SU-DHL-6 (cell line): Measurements from ENCODE around the gene PTGES2.

ENCODE experiments used
- CTCF ChIP-seq: fragments of 200-600 bp; sonication (generic); IDR thresholded peaks from one replicate; pipeline ENCODE4 v1.5.1; 2017; ENCODE audit warnings: antibody characterized with exemption, mild to moderate bottlenecking, low read length, moderate library complexity; ENCODE audit not compliant: insufficient read depth, poor library complexity, severe bottlenecking
- EZH2phosphoT487 ChIP-seq: fragments of 200-600 bp; sonication (generic), shearing (Covaris generic); conservative IDR thresholded peaks from 2 replicates; pipeline ENCODE4 v1.6.1; 2018; ENCODE audit warnings: mild to moderate bottlenecking, antibody characterized with exemption, low read length, moderate library complexity, mixed read lengths

- TF ChIP-seq CTCF (no peak), EZH2phosphoT487 (no peak)
Observed at GRCh38 chr9:128084746-128085145, 42.8 kb downstream of the PTGES2 start.
